Measurements from ENCODE around the gene GABPB1. TPM values are rescaled to one million over a fixed set of nuclear protein-coding genes. Genes with fewer than 3 reads are reported as not detected.
A peak's percentile ranks its signal among the peaks of the same experiment; 100 is the strongest.

GABPB1 gene
- total RNA-seq, 1 donor from 2014 or later = 6.0 TPM

GRCh38 chr15:50246631-50247030 is 108.4 kb downstream of the GABPB1 start:
- no peak for ATAC-seq
- no peak for DNase-seq (ENCODE audit: low spot score)

GRCh38 chr15:50244959-50245624 is 109.9 kb downstream of the GABPB1 start:
- ATAC-seq (peak; percentile 86), DNase-seq (ENCODE audit: low spot score) (peak; percentile 90)

GRCh38 chr15:50244153-50244552 is 110.8 kb downstream of the GABPB1 start:
- DNase-seq (ENCODE audit: low spot score) (no peak), ATAC-seq (no peak)

GRCh38 chr15:50241684-50242450 is 113.1 kb downstream of the GABPB1 start:
- ATAC-seq (peak; percentile 36), DNase-seq (ENCODE audit: low spot score) (no peak)

DNA sequence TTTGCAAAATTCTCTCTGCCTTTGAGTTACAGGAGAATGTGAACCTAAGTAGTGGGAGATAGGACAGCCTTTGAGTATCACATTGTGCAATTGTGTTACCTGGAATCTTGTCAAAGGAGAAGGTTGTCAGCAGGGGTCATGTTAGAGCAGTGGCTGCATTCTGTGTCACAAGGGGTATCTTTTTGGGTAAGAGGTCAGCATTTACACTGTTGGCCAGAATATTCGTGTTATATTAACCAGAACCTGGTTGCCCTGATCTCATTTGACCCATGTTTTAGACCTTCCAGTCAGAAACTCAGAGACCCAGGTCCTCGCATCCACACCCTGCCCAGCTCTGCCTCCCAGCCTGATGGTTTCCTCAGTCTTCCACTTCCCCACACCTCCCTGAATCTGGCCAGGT is 116.7 kb downstream of the GABPB1 start:
- DNase-seq (ENCODE audit: low spot score) (peak; percentile 69), ATAC-seq (peak; percentile 78)

DNA sequence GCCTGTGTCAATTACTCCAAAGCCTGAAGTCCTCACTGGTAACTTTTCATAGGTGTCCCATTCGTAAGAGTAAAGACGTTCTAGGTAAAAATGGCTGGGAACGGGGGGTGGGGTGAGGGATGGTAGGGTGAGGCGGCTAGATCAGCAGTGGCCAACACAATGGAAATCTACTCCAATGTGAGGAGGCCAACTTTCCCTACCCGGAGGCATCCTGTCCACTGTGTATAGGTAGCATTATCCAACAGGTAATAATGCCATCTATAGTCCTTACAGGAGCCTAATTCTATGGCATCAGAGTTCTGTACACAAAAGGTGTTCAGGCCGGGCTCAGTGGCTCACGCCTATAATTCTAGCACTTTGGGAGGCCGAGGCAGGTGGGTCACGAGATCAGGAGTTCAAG is 118.6 kb downstream of the GABPB1 start:
- no peak for DNase-seq (ENCODE audit: low spot score)
- no peak for ATAC-seq

GRCh38 chr15:50235794-50236193 is 119.2 kb downstream of the GABPB1 start:
- ATAC-seq (peak; percentile 5), DNase-seq (ENCODE audit: low spot score) (no peak)

DNA sequence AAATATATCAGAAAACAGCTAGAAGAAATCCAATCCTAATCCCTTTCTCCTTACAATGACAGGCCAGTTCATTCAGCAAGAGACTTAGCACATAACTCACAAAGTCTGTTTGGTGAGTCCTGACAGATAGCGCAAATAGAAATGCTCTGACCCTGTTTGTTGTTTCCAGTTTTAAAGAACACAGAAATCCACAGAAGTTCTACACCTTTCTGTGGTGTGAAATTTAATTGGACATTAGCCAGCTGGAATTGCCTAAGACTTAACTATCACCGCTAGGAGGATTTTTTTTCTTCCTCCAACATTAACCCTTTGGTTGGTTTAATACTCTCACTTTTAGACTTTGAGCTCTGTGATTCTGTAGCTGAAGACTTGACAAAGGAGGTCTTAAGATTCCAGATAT is 120.2 kb downstream of the GABPB1 start:
- ATAC-seq (peak; percentile 47), DNase-seq (ENCODE audit: low spot score) (no peak)

- ATAC-seq (no peak), DNase-seq (ENCODE audit: low spot score) (no peak)
Measured at GRCh38 chr15:50233192-50233736, 121.7 kb downstream of the GABPB1 start.

- no peak for ATAC-seq
- DNase-seq (ENCODE audit: low spot score) = no peak
Measured at GRCh38 chr15:50232791-50233190, 122.2 kb downstream of the GABPB1 start.

DNA sequence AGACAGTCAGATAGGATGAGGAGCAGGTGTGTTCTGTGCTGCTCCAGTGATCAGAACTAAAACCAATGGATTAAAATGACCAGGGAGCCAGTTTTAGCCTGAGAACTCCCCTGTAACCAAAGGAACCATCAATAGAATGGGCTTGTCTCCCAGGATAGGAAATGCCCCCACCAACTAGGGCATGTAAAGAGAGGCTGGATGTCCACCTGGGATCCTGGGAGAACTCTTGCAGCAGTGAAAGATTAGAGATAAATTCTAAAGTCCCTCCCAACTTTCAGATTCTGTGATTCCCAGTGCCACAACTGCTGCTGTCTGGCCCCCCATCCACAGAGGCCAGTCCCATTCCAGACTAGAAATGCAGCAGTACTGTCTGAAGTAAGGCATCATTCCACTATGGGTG is 123.2 kb downstream of the GABPB1 start:
- DNase-seq (ENCODE audit: low spot score) = no peak
- ATAC-seq = no peak

- DNase-seq (ENCODE audit: low spot score) (no peak), ATAC-seq (no peak)
Measured at GRCh38 chr15:50229336-50229735, 125.7 kb downstream of the GABPB1 start.

DNA sequence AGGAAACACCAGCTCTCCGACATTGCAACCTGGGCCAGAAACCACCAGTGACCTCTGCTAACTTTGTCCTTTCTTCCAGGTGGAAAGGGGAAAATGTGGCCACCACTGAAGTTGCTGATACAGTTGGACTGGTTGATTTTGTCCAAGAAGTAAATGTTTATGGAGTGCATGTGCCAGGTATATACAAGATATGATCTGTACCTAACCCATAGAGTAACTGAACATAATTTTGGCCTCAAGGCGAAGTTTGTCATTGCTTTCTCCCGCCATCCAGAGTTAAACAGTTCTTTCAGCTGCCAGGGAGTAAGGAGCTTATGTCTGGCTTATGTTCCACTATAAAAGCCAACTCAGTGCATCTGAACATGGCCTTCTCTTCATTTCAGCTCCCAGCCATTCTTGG is 126.1 kb downstream of the GABPB1 start:
- ATAC-seq (no peak), DNase-seq (ENCODE audit: low spot score) (no peak)

DNA sequence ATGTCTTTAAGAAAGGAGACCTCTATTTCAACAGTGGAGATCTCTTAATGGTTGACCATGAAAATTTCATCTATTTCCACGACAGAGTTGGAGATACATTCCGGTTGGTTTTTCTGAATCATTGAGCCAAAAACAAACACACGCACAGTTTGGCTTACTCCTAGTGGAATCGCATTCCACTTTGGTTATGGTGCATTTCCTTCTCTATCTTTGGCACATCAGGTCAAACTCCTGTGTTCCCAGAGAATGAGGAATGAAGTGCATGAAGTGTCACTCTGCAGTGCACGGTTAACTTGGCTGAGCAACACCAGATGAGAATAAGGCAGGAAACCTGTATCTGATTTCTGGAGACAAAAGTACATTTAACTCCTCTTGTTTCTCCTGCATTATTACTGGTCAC is 127.9 kb downstream of the GABPB1 start:
- peak; percentile 52 for ATAC-seq
- no peak for DNase-seq (ENCODE audit: low spot score)

- peak; percentile 42 for ATAC-seq
Measured at GRCh38 chr15:50225938-50226337, 129.1 kb downstream of the GABPB1 start.

More at GRCh38 chr15:50225938-50226337, 129.1 kb downstream of the GABPB1 start:
- no peak for DNase-seq (ENCODE audit: low spot score)

Other genes with a start within 250 kb of the GABPB1 start
- 6.8 TPM for gene ATP8B4, start 236.0 kb downstream of the GABPB1 start, total RNA-seq
- 153 TPM for gene SLC27A2, start 173.0 kb downstream of the GABPB1 start, total RNA-seq
- gene HDC, start 89.5 kb downstream of the GABPB1 start, total RNA-seq = 0.23 TPM
- gene USP8, start 69.2 kb upstream of the GABPB1 start, total RNA-seq = 27.4 TPM
- 0.43 TPM for gene USP50, start 191.5 kb upstream of the GABPB1 start, total RNA-seq

All from left lobe of liver (tissue), 2 donors.